ENCODE results near the gene GPC1. TPM values are rescaled to one million over a fixed set of nuclear protein-coding genes. Genes with fewer than 3 reads are reported as not detected.
A peak's percentile ranks its signal among the peaks of the same experiment; 100 is the strongest.

Gene GPC1
- total RNA-seq, 6 experiments from 2014 or later, result 20.7 to 44.5 (median 27.8) TPM

- intact Hi-C loops (cut with DNase I), result no loop called here
- no peaks in the 10 kb centered on the region for H3K4me1 ChIP-seq
- H3K27me3 ChIP-seq, result no peaks in the 10 kb centered on the region
- no peak overlapping the region for H3K4me3 ChIP-seq
- no CpG with 5 or more reads among the region's 12 CpGs for WGBS (ENCODE audit: insufficient coverage, low coverage, low lambda C conversion rate, missing lambda C conversion rate)
- H3K27ac ChIP-seq, result no peak overlapping the region
- no peaks in the 10 kb centered on the region for H3K9me3 ChIP-seq
- ATAC-seq, result no peak
- no peaks in the 10 kb centered on the region for H3K36me3 ChIP-seq
- DNase-seq, result peak in 1 of 3 donors; percentile 8
- TF ChIP-seq CTCF (IDR thresholded peaks at IDR 0.05) (no peak), POLR2A (IDR thresholded peaks at IDR 0.05) (no peak)
Observed at GRCh38 chr2:240401308-240401707, 34.2 kb upstream of the GPC1 start.

GRCh38 chr2:240401781-240402551 is 33.5 kb upstream of the GPC1 start:
- intact Hi-C loops (cut with DNase I), result no loop called here
- no peaks in the 10 kb centered on the region for H3K36me3 ChIP-seq
- no peak overlapping the region for H3K4me3 ChIP-seq
- DNase-seq (peak in 2 of 3 donors; percentile 8 to 32), ATAC-seq (no peak)
- no peak overlapping the region for H3K27ac ChIP-seq
- H3K9me3 ChIP-seq, result no peaks in the 10 kb centered on the region
- 75% methylated on average over 9 of the region's 22 CpGs for WGBS (ENCODE audit: insufficient coverage, low coverage, low lambda C conversion rate, missing lambda C conversion rate)
- no peaks in the 10 kb centered on the region for H3K4me1 ChIP-seq
- no peaks in the 10 kb centered on the region for H3K27me3 ChIP-seq
- TF ChIP-seq CTCF (IDR thresholded peaks at IDR 0.05), result no peak
- no peak for TF ChIP-seq POLR2A (IDR thresholded peaks at IDR 0.05)

DNA sequence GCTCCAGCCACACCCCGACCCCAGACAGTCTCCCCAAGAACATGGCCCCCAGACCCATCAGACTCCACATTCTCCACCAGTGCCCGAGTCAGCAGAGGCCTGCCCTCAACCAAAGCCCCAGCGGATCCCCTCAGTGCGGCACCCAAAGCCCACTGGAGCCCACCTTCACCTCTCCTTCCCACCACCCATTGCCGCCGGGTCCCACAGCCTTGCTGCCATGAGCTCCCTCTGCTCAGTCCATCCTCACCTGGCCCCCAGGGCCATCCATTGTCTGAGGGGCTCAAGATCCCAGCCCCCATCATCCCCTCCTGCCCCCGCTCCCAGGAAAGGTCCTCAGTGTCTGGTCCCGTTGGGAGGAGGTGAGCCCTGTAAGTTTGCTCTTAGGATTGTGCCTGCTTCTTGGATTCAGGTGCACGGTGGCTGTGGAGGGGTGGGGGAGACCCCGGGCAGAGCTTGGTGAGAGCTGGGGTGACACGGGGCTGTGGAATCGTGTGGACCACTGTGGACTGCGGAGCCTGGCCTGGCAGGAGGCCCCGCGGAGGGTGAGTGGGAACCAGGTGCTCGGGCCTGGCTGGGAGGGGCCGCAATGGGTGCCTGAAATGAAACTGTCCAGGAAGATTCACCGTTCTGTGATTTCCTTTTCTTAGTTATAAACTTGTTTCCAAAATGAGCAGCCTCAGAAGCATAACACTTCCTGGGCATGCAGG is 32.7 kb upstream of the GPC1 start:
- DNase-seq, result peak in 2 of 3 donors; percentile 11 to 35
- ATAC-seq, result no peak
- WGBS (ENCODE audit: insufficient coverage, low coverage, low lambda C conversion rate, missing lambda C conversion rate), result 74% methylated on average over 15 of the region's 18 CpGs
- TF ChIP-seq POLR2A (IDR thresholded peaks at IDR 0.05) (no peak), CTCF (IDR thresholded peaks at IDR 0.05) (no peak)
- no peak overlapping the region for H3K4me3 ChIP-seq
- H3K27me3 ChIP-seq, result no peaks in the 10 kb centered on the region
- H3K27ac ChIP-seq, result no peak overlapping the region
- H3K4me1 ChIP-seq, result no peaks in the 10 kb centered on the region
- no peaks in the 10 kb centered on the region for H3K36me3 ChIP-seq
- intact Hi-C loops (cut with DNase I), result no loop called here
- no peaks in the 10 kb centered on the region for H3K9me3 ChIP-seq

GRCh38 chr2:240403396-240404104 is 31.9 kb upstream of the GPC1 start:
- no peak for ATAC-seq
- intact Hi-C loops (cut with DNase I), result no loop called here
- Histone ChIP-seq H3K4me3 (no peak overlapping the region), H3K27me3 (no peaks in the 10 kb centered on the region), H3K4me1 (no peaks in the 10 kb centered on the region), H3K27ac (no peak overlapping the region), H3K36me3 (no peaks in the 10 kb centered on the region), H3K9me3 (no peaks in the 10 kb centered on the region)
- TF ChIP-seq CTCF (IDR thresholded peaks at IDR 0.05) (no peak), POLR2A (IDR thresholded peaks at IDR 0.05) (no peak)
- WGBS (ENCODE audit: insufficient coverage, low coverage, low lambda C conversion rate, missing lambda C conversion rate), result 42% methylated on average over 12 of the region's 18 CpGs
- DNase-seq, result peak in 1 of 3 donors; percentile 37

Measured in right lobe of liver (tissue), 6 donors.